Liver (tissue), 9 donors: Measurements from ENCODE around the gene KCNJ1. TPM values are rescaled to one million over a fixed set of nuclear protein-coding genes. Genes with fewer than 3 reads are reported as not detected.
A peak's percentile ranks its signal among the peaks of the same experiment; 100 is the strongest.

Source experiments
- DNase-seq: peaks from one replicate; pipeline ENCODE4 v3.0.0-alpha.2; 2017; ENCODE audit warnings: low spot score
- H3K27ac ChIP-seq, 2 donors: one replicate each; pipeline ENCODE4 v1.7.0; 2013; ENCODE audit warnings: inconsistent platforms in 2 of 2, low read length in 2 of 2, control low read depth in 1 of 2, low read depth in 1 of 2, mild to moderate bottlenecking in 1 of 2
- H3K27me3 ChIP-seq, 4 donors: one replicate each; pipeline versions ENCODE4 v1.6.1 to v1.7.0; 2013; ENCODE audit warnings: low read length in 3 of 4, inconsistent platforms in 1 of 4, mild to moderate bottlenecking in 1 of 4, moderate library complexity in 1 of 4; ENCODE audit not compliant: control insufficient read depth in 4 of 4, insufficient read depth in 4 of 4
- H3K36me3 ChIP-seq, 4 donors: one replicate each; pipeline versions ENCODE4 v1.6.1 to v1.7.0; 2013; ENCODE audit warnings: low read length in 3 of 4, mild to moderate bottlenecking in 3 of 4, low read depth in 1 of 4, moderate library complexity in 1 of 4; ENCODE audit not compliant: control insufficient read depth in 4 of 4, insufficient read depth in 3 of 4
- H3K4me1 ChIP-seq, 4 donors: one replicate each; pipeline versions ENCODE4 v1.6.1 to v1.7.0; 2013; ENCODE audit warnings: low read length in 3 of 4, mild to moderate bottlenecking in 3 of 4, moderate library complexity in 1 of 4; ENCODE audit not compliant: control insufficient read depth in 4 of 4, insufficient read depth in 4 of 4
- H3K4me3 ChIP-seq, 3 donors: one replicate each; pipeline versions ENCODE4 v1.6.1 to v1.7.0; 2013; ENCODE audit warnings: low read length in 3 of 3, control low read depth in 1 of 3, low read depth in 1 of 3, mild to moderate bottlenecking in 1 of 3
- H3K9ac ChIP-seq, 2 donors: one replicate each; pipeline ENCODE4 v1.7.0; 2013; ENCODE audit warnings: low read length in 2 of 2, mild to moderate bottlenecking in 2 of 2, moderate library complexity in 2 of 2, control low read depth in 1 of 2, low read depth in 1 of 2
- H3K9me3 ChIP-seq, 4 donors: one replicate each; pipeline versions ENCODE4 v1.6.1 to v1.7.0; 2013; ENCODE audit warnings: low read length in 3 of 4; ENCODE audit not compliant: control insufficient read depth in 4 of 4
- EGR1 ChIP-seq, 2 donors: IDR thresholded peaks; 2 replicates each; pipeline ENCODE4 v1.6.1; 2016 to 2018; ENCODE audit warnings: antibody characterized with exemption in 2 of 2, low read depth in 2 of 2
- FOXA1 ChIP-seq: IDR thresholded peaks from 2 replicates; pipeline ENCODE4 v1.6.1; 2016; ENCODE audit warnings: antibody characterized with exemption
- FOXA2 ChIP-seq: IDR thresholded peaks from 2 replicates; pipeline ENCODE4 v1.6.1; 2016; ENCODE audit warnings: antibody characterized with exemption
- GABPA ChIP-seq, 2 donors: IDR thresholded peaks in 1 of 2; conservative IDR thresholded peaks in 1 of 2; 2 replicates each; pipeline ENCODE4 v1.6.1; 2016; ENCODE audit warnings: antibody characterized with exemption in 2 of 2, mild to moderate bottlenecking in 1 of 2, moderate library complexity in 1 of 2
- HNF4A ChIP-seq, 2 donors: conservative IDR thresholded peaks; 2 replicates each; pipeline ENCODE4 v1.6.1; 2016; ENCODE audit warnings: antibody characterized with exemption in 2 of 2, mild to moderate bottlenecking in 2 of 2
- JUND ChIP-seq, 2 donors: IDR thresholded peaks; 2 replicates each; pipeline ENCODE4 v1.6.1; 2016; ENCODE audit warnings: antibody characterized with exemption in 2 of 2
- SP1 ChIP-seq: IDR thresholded peaks from 2 replicates; pipeline ENCODE4 v1.6.1; 2018; ENCODE audit warnings: antibody characterized with exemption, mild to moderate bottlenecking
- TAF1 ChIP-seq: conservative IDR thresholded peaks from 2 replicates; pipeline ENCODE4 v1.6.1; 2016; ENCODE audit warnings: antibody characterized with exemption, mild to moderate bottlenecking
- YY1 ChIP-seq: IDR thresholded peaks from 2 replicates; pipeline ENCODE4 v1.6.1; 2016; ENCODE audit warnings: antibody characterized with exemption, mild to moderate bottlenecking
- WGBS: extraction: QIAGEN DNeasy Blood & Tissue Kit; methylation state at CpG from one replicate; pipeline ENCODE4 v1.1.7; 2013; 5-methylcytosine and 5-hydroxymethylcytosine counted together
- polyA plus RNA-seq, 2 donors: library from polyadenylated mRNA; stranded (reverse) in 1 of 2; unstranded in 1 of 2; fragments of 200-250 nt in 1 of 2; fragments of >200 nt in 1 of 2; fragmentation: Nextera tagmentation in 1 of 2; extraction: Ambion mirVana in 1 of 2; gene quantifications; one replicate each; pipeline versions ENCODE4 v1.2.1 to v1.2.3, GENCODE V29; 2013 to 2015
- total RNA-seq, 2 donors: library from RNA; depleted of rRNA; stranded (reverse); fragments of >200 nt; gene quantifications; one replicate each; pipeline ENCODE4 v1.2.3, GENCODE V29; 2014
- TF ChIP-seq, protein P1 (sequence below): IDR thresholded peaks from 2 replicates; pipeline ENCODE4 v1.6.1; 2016; ENCODE audit warnings: antibody characterized with exemption
- TF ChIP-seq, protein P2 (sequence below): fragments of 150-350 bp; IDR thresholded peaks from 2 replicates; pipeline ENCODE4 v1.5.1; 2017; ENCODE audit warnings: improper control_type of control experiment, low read depth, low read length; ENCODE audit not compliant: missing input control
- TF ChIP-seq, protein P3 (sequence below): IDR thresholded peaks from 2 replicates; pipeline ENCODE4 v1.6.1; 2016; ENCODE audit warnings: antibody characterized with exemption
- TF ChIP-seq, protein P4 (sequence below): IDR thresholded peaks from 2 replicates; pipeline ENCODE4 v1.6.1; 2016; ENCODE audit warnings: antibody characterized with exemption
- TF ChIP-seq, protein P5 (sequence below): IDR thresholded peaks from 2 replicates; pipeline ENCODE4 v1.6.1; 2016; ENCODE audit warnings: antibody characterized with exemption, mild to moderate bottlenecking
- donor health status: healthy.
- donor health status: healthy.
- donor health status: healthy.
- donor health status: healthy.
- donor health status: healthy.

Gene KCNJ1
- total and polyA plus RNA-seq, 4 donors = 0.14 to 0.23 TPM; not detected in 2

DNA sequence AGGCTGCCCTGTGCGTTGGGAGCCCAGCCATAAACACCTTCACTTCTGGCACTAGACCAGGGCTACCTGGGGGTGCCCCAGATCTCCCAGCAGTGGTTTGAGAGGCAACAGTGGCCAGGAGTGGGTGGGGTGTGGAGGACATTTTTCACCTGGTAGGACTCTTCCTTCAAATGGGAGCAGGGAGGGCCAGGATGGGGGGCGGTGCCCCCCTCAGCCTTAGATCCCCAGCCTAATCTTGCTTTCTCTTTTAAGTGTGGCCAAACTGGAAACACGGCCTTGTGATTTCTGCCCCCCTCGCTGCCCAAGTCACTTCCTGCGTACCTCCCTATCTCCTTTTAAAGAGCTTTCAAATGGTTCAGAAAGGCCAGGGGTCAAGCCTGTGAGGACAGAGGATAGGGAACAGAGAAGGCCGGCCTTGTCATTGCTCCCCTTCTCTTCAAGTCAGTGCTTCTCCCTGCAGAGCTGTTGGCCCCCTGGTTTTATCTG is 24.9 kb upstream of the KCNJ1 start:
- H3K9me3 ChIP-seq = no peaks in the 10 kb centered on the region
- 74% methylated on average over 6 of the region's 6 CpGs for WGBS
- no peak for DNase-seq
- H3K36me3 ChIP-seq = no peaks in the 10 kb centered on the region
- H3K4me1 ChIP-seq = peaks cover 16 to 40% (median 22%) of the 10 kb centered on the region in 4 donors
- no peak overlapping the region for H3K4me3 ChIP-seq
- TF ChIP-seq FOXA1 = no peak
- TF ChIP-seq, protein P1, sequence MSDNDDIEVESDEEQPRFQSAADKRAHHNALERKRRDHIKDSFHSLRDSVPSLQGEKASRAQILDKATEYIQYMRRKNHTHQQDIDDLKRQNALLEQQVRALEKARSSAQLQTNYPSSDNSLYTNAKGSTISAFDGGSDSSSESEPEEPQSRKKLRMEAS = no peak
- TF ChIP-seq, protein P2, sequence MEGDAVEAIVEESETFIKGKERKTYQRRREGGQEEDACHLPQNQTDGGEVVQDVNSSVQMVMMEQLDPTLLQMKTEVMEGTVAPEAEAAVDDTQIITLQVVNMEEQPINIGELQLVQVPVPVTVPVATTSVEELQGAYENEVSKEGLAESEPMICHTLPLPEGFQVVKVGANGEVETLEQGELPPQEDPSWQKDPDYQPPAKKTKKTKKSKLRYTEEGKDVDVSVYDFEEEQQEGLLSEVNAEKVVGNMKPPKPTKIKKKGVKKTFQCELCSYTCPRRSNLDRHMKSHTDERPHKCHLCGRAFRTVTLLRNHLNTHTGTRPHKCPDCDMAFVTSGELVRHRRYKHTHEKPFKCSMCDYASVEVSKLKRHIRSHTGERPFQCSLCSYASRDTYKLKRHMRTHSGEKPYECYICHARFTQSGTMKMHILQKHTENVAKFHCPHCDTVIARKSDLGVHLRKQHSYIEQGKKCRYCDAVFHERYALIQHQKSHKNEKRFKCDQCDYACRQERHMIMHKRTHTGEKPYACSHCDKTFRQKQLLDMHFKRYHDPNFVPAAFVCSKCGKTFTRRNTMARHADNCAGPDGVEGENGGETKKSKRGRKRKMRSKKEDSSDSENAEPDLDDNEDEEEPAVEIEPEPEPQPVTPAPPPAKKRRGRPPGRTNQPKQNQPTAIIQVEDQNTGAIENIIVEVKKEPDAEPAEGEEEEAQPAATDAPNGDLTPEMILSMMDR = no peak
- no peak for TF ChIP-seq JUND (IDR thresholded peaks at IDR 0.05)
- no peak for TF ChIP-seq SP1
- TF ChIP-seq, protein P3, sequence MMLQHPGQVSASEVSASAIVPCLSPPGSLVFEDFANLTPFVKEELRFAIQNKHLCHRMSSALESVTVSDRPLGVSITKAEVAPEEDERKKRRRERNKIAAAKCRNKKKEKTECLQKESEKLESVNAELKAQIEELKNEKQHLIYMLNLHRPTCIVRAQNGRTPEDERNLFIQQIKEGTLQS = no peak
- TF ChIP-seq TAF1 = no peak
- TF ChIP-seq FOXA2 = no peak
- TF ChIP-seq GABPA (IDR thresholded peaks at IDR 0.05 in 1 of 2, conservative IDR thresholded peaks at IDR 0.05 in 1 of 2) = no peak
- no peak for TF ChIP-seq HNF4A (conservative IDR thresholded peaks at IDR 0.05)
- no peak for TF ChIP-seq EGR1 (IDR thresholded peaks at IDR 0.05; ENCODE audit: low read depth in 2 of 2)
- H3K9ac ChIP-seq = no peak overlapping the region
- no peaks in the 10 kb centered on the region for H3K27me3 ChIP-seq
- H3K27ac ChIP-seq = no peak overlapping the region

DNA sequence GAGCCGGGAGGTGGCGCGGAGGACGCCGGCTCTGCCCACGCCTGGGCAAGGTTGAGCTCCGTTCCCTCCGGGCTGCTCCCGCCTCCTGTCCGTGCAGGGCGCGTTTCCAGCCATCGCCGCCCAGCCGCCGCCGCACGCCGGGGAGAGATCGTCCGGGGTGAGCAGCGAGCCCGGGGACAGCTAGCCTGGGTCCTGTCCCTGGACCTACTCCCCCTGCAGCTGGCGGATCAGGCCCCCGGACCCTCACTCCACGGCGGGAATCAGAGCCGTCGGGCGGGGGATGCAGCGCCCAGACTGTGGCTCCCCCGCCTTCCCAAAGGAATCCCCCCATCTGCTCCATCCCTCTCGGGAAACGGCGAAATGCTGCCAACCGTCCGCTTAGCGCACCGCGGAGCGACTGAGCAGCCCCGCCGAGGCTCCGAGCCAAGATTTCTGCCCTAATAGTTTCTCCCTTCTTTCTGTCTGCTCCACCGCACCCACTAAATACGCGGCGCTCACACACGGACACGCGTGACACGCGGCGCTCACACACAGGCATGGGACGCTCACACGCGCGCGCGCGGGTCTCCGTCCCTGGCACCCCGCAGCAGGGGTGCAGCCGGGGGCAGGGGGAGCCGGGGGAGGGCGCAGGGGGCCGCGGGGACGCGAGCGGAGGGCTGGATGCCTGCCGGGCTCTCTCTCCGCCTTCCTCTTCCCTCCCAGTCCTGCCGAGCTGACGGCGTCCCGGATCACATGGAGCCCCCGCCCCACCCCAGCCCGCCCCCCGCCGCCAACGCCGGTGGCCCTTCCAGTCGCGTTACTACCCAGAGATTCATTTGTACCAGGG is 23.7 kb upstream of the KCNJ1 start, which contains the start of gene KCNJ5:
Gene KCNJ5 (plus strand): TSS at position 814 of the 826 bp plus-strand sequence. CDS start 19,918 bp downstream, outside the sequence.
- Histone ChIP-seq H3K36me3 (no peaks in the 10 kb centered on the region), H3K9me3 (no peaks in the 10 kb centered on the region), H3K4me1 (peaks cover 16 to 40% (median 22%) of the 10 kb centered on the region in 4 donors), H3K4me3 (peak within 1 kb of the TSS in 2 of 3 donors; percentile 37 to 54), H3K27me3 (no peaks in the 10 kb centered on the region), H3K9ac (no peak within 1 kb of the TSS), H3K27ac (no peak within 1 kb of the TSS)
- DNase-seq = no peak
- TF ChIP-seq, protein P4, sequence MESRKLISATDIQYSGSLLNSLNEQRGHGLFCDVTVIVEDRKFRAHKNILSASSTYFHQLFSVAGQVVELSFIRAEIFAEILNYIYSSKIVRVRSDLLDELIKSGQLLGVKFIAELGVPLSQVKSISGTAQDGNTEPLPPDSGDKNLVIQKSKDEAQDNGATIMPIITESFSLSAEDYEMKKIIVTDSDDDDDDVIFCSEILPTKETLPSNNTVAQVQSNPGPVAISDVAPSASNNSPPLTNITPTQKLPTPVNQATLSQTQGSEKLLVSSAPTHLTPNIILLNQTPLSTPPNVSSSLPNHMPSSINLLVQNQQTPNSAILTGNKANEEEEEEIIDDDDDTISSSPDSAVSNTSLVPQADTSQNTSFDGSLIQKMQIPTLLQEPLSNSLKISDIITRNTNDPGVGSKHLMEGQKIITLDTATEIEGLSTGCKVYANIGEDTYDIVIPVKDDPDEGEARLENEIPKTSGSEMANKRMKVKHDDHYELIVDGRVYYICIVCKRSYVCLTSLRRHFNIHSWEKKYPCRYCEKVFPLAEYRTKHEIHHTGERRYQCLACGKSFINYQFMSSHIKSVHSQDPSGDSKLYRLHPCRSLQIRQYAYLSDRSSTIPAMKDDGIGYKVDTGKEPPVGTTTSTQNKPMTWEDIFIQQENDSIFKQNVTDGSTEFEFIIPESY = no peak
- TF ChIP-seq, protein P2 = no peak
- TF ChIP-seq EGR1 (IDR thresholded peaks at IDR 0.05; ENCODE audit: low read depth in 2 of 2) (no peak), GABPA (IDR thresholded peaks at IDR 0.05 in 1 of 2, conservative IDR thresholded peaks at IDR 0.05 in 1 of 2) (no peak), JUND (IDR thresholded peaks at IDR 0.05) (no peak), TAF1 (no peak), YY1 (no peak), FOXA1 (no peak), FOXA2 (no peak)
- TF ChIP-seq, protein P3 = no peak
- TF ChIP-seq, protein P5, sequence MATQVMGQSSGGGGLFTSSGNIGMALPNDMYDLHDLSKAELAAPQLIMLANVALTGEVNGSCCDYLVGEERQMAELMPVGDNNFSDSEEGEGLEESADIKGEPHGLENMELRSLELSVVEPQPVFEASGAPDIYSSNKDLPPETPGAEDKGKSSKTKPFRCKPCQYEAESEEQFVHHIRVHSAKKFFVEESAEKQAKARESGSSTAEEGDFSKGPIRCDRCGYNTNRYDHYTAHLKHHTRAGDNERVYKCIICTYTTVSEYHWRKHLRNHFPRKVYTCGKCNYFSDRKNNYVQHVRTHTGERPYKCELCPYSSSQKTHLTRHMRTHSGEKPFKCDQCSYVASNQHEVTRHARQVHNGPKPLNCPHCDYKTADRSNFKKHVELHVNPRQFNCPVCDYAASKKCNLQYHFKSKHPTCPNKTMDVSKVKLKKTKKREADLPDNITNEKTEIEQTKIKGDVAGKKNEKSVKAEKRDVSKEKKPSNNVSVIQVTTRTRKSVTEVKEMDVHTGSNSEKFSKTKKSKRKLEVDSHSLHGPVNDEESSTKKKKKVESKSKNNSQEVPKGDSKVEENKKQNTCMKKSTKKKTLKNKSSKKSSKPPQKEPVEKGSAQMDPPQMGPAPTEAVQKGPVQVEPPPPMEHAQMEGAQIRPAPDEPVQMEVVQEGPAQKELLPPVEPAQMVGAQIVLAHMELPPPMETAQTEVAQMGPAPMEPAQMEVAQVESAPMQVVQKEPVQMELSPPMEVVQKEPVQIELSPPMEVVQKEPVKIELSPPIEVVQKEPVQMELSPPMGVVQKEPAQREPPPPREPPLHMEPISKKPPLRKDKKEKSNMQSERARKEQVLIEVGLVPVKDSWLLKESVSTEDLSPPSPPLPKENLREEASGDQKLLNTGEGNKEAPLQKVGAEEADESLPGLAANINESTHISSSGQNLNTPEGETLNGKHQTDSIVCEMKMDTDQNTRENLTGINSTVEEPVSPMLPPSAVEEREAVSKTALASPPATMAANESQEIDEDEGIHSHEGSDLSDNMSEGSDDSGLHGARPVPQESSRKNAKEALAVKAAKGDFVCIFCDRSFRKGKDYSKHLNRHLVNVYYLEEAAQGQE = no peak
- 3% methylated on average over 85 of the region's 85 CpGs for whole genome bisulfite sequencing
